Measurements from ENCODE around the gene SLC17A4. TPM values are rescaled to one million over a fixed set of nuclear protein-coding genes. Genes with fewer than 3 reads are reported as not detected.

The SLC17A4 gene
- total and polyA plus RNA-seq, 2 donors (not counting 3 experiments of a cell fraction or from before 2014, with no cell fraction given) = not detected

- POLR2A ChIA-PET = no interaction called here
- no peaks in the 10 kb centered on the region for H3K9me1 ChIP-seq (replicated peaks; ENCODE audit: control insufficient read depth, extremely low read depth, insufficient read depth, low read length)
Observed at GRCh38 chr6:25829375-25829774, 74.8 kb downstream of the SLC17A4 start.

More at GRCh38 chr6:25829375-25829774, 74.8 kb downstream of the SLC17A4 start:
- intact Hi-C loops (cut with micrococcal nuclease) (no loop called here), dilution Hi-C loops (cut with MboI; ENCODE audit: extremely low pct_ligation_motif_present, low sequenced_read_pairs) (no loop called here)
- Histone ChIP-seq H3K9me3 (replicated peaks; ENCODE audit: control insufficient read depth, insufficient read depth, low read length) (no peaks in the 10 kb centered on the region), H3K4me2 (ENCODE audit: insufficient read depth, low read length) (no peak overlapping the region), H3K27me3 (ENCODE audit: control insufficient read depth in 2 of 2, insufficient read depth in 2 of 2, low read length in 2 of 2) (peaks cover 0 to 2% of the 10 kb centered on the region in 2 experiments), H3K79me2 (ENCODE audit: control insufficient read depth, insufficient read depth, low read length) (no peaks in the 10 kb centered on the region), H4K20me1 (replicated peaks; ENCODE audit: control insufficient read depth, extremely low read depth, insufficient read depth, low read length) (no peaks in the 10 kb centered on the region), H2AFZ (ENCODE audit: low read depth, low read length) (no peak overlapping the region), H3K27ac (ENCODE audit: insufficient read depth, low read depth, low read length) (no peak overlapping the region), H3K9ac (replicated peaks; ENCODE audit: extremely low read depth, insufficient read depth, low read length) (no peak overlapping the region), H3K4me1 (ENCODE audit: control insufficient read depth, extremely low read depth, insufficient read depth, low read length) (no peaks in the 10 kb centered on the region), H3K4me3 (replicated peaks in 1 of 3; ENCODE audit: insufficient read depth in 1 of 3, low read depth in 1 of 3, low read length in 3 of 3) (no peak overlapping the region), H3K36me3 (ENCODE audit: control insufficient read depth in 2 of 2, extremely low read depth in 1 of 2, insufficient read depth in 2 of 2, low read length in 2 of 2) (no peaks in the 10 kb centered on the region)
- FAIRE-seq (no peak), DNase-seq (ENCODE audit: low read depth, low spot score) (no peak)
- no peak for TF ChIP-seq MAX (IDR thresholded peaks at IDR 0.05; ENCODE audit: insufficient read depth, insufficient read length)
- no peak for TF ChIP-seq JUN (IDR thresholded peaks at IDR 0.05; ENCODE audit: borderline replicate concordance, insufficient read depth, insufficient read length, low read depth)
- TF ChIP-seq POLR2AphosphoS5 (IDR thresholded peaks at IDR 0.05; ENCODE audit: insufficient read depth, low read depth, low read length) = no peak
- TF ChIP-seq MYC (IDR thresholded peaks at IDR 0.05; ENCODE audit: low read depth, low read length) = no peak
- TF ChIP-seq FOS (IDR thresholded peaks at IDR 0.05; ENCODE audit: borderline replicate concordance, insufficient read depth, low read length) = no peak
- TF ChIP-seq CTCF (IDR thresholded peaks at IDR 0.05; ENCODE audit: extremely low read depth in 1 of 2, insufficient read depth in 1 of 2, low read depth in 1 of 2, low read length in 2 of 2) = no peak
- no peak for TF ChIP-seq GATA2 (IDR thresholded peaks at IDR 0.05; ENCODE audit: insufficient read depth, insufficient read length, low read depth, low read length)
- TF ChIP-seq EZH2 (IDR thresholded peaks at IDR 0.05; ENCODE audit: borderline replicate concordance, low read depth, low read length, severe bottlenecking) = no peak
- TF ChIP-seq POLR2A (IDR thresholded peaks at IDR 0.05; ENCODE audit: low read depth, low read length) = no peak
- CTCF ChIA-PET = no interaction called here
- no TSS peak for BruUV-seq (replicated peaks)
